Measurements from ENCODE around the gene MCRS1.
"Not testable (repeated sequence)": the region's sequence is repeated elsewhere in the genome, so short reads cannot be mapped to it uniquely, and the experiment has no call there.

MCRS1 gene

DNA sequence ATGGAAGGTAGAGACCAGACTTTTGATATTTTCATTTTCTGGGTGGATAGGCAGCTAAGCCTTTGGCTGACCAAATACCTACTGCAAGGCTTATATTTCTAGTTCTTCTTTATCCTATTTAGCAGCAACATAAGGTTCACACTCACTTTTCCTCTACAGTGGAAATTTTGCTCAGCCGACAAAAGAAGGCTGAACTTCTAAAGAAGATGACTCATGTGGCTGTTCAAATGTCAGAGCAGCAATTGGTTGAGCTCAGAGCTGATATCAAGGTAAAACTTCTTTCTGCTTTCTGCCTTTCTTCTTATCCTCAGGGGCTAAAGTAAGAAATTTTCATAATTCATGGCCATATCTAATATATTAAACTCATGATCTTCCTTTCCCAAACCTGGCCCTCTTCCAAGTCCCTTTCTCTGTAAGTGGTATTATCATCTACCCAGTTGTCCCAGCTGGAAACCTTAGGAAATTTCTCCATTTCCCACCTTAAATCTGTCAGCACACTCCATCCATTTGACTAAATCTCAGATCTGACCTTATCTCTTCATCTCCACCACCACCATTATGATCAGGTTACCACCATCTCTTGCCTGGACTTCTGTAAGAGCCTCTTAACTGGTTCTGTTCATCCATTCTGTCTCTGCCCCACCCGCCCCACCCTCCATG lies 48.9 kb downstream of the MCRS1 start:
- no peak for DNase-seq (ENCODE audit: low read depth)

- no peak for DNase-seq (ENCODE audit: low read depth)
These were observed 52.7 kb downstream of the MCRS1 start for GRCh38 chr12:49515266-49515665.

DNA sequence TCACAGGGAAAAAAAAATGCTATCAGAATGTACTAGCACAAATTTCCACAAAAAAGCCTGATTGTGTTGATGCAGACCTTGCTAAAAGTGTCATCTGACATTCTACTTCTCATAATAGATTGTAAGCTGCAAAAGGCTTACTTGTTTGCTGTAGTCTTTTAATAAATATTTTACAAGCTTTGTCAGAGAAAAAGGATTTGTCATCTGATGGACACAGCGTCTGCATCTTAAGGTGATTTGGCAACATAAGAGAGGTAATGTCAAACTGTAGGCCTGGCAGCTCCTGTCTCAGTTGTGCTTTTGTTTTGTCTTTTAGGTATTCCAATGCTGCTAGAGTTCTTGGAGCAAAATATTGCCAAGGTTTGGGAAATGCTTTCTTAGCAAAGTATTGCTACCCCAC lies 55.4 kb downstream of the MCRS1 start:
- DNase-seq (ENCODE audit: low read depth), result no peak

DNA sequence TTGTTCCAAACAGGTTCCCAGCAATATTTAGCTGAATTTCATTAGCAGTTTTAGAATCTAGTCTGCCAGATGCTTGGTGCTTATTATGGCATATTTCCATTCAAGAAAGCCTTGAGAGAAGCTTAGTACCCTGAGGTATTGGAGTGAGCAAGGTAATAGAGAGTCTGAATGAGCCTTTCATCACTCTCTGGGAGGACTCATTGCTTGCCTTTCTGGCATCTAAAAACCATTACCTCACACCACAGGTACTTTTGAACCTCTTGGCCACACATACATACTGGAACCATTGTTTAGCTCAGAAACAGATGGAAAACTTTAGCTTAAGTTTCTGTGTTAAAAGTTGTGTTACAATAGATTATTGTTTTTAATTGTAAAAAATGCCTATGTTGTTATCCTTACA lies 56.5 kb downstream of the MCRS1 start:
- DNase-seq (ENCODE audit: low read depth), result no peak

DNA sequence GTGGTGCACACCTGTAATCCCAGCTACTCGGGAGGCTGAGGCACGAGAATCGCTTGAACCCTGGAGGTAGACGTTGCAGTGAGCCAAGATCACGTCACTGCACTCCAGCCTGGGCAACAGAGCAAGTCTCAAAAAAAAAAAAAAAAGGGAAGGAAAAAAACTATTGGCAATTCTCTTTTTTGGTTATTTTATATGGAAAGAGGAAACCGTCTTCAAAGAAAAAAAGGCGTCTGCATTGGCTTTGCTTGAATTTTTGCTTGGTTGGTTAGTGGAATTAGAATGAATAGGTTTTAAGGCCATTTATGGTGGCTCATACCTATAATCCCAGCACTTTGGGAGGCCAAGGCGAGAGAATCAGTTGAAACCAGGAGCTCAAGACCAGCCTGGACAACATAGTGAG lies 58.3 kb downstream of the MCRS1 start:
- DNase-seq (ENCODE audit: low read depth), result not testable (repeated sequence)

Measured in activated T-cell treated with anti-CD3 and anti-CD28 coated beads for 48 hours (primary cell).